Gastroesophageal sphincter (tissue), 2 donors: ENCODE results near the gene ARHGAP24.

Experiments
- EP300 ChIP-seq: sonication (generic); formaldehyde crosslinking; IDR thresholded peaks from one replicate; pipeline ENCODE4 v1.6.1; 2017; ENCODE audit warnings: antibody characterized with exemption, mild to moderate bottlenecking
- POLR2A ChIP-seq, 2 donors: fragments of 450-650 bp; IDR thresholded peaks; one replicate each; pipeline ENCODE4 v1.6.1; 2017; ENCODE audit warnings: antibody characterized with exemption in 2 of 2, mild to moderate bottlenecking in 2 of 2, moderate library complexity in 1 of 2

- TF ChIP-seq POLR2A (IDR thresholded peaks at IDR 0.05) (no peak), EP300 (no peak)
Measured at GRCh38 chr4:85741381-85741780, 266.4 kb downstream of the ARHGAP24 start.
